CD4-positive, alpha-beta memory T cell (primary cell): ENCODE results near the gene TRIM36. TPM values are rescaled to one million over a fixed set of nuclear protein-coding genes. Genes with fewer than 3 reads are reported as not detected.

Source experiments
- CTCF ChIA-PET: fragments of 350-600 bp; sonication (Branson Sonifier 250); formaldehyde crosslinking; loops from one replicate; lab custom pipeline; 2021; ENCODE audit warnings: inconsistent platforms; ENCODE audit not compliant: partially characterized antibody; lab: Charles Lee
- POLR2A ChIA-PET: fragments of 350-600 bp; sonication (Branson Sonifier 250); formaldehyde crosslinking; loops from one replicate; lab custom pipeline; 2021; ENCODE audit not compliant: partially characterized antibody; lab: Charles Lee
- DNase-seq, 5 donors: peaks; one replicate each; pipeline versions ENCODE4 v3.0.0 to v3.0.0-alpha.2; 2020 to 2022; ENCODE audit warnings: mixed read lengths in 1 of 5
- H3K27ac ChIP-seq: one replicate; pipeline ENCODE4 v1.7.0; 2013; ENCODE audit warnings: low read depth, low read length
- H3K27me3 ChIP-seq: 2 replicates; pipeline ENCODE4 v1.7.0; 2013; ENCODE audit warnings: mild to moderate bottlenecking, low read length, moderate library complexity; ENCODE audit not compliant: insufficient read depth
- H3K36me3 ChIP-seq: 2 replicates; pipeline ENCODE4 v1.7.0; 2013; ENCODE audit warnings: mild to moderate bottlenecking, low read length, moderate library complexity; ENCODE audit not compliant: insufficient read depth
- H3K4me1 ChIP-seq: 2 replicates; pipeline ENCODE4 v1.7.0; 2013; ENCODE audit warnings: mild to moderate bottlenecking, low read length, moderate library complexity; ENCODE audit not compliant: insufficient read depth
- H3K4me3 ChIP-seq, 2 donors: one replicate each; pipeline ENCODE4 v1.7.0; 2013; ENCODE audit warnings: low read length in 2 of 2, mild to moderate bottlenecking in 1 of 2
- H3K9me3 ChIP-seq, 2 donors: one replicate each; pipeline ENCODE4 v1.7.0; 2013; ENCODE audit warnings: low read length in 2 of 2, control low read depth in 1 of 2; ENCODE audit not compliant: control insufficient read depth in 1 of 2
- H3K27ac Mint-ChIP-seq, 7 donors: one replicate each; pipeline ENCODE4 v1.8.0; 2020 to 2021; ENCODE audit warnings: mixed read lengths in 7 of 7, mild to moderate bottlenecking in 6 of 7, inconsistent platforms in 3 of 7, moderate library complexity in 3 of 7
- H3K27me3 Mint-ChIP-seq, 2 donors: one replicate each; pipeline ENCODE4 v1.8.0; 2020 to 2021; ENCODE audit warnings: mixed read lengths in 2 of 2
- H3K36me3 Mint-ChIP-seq, 2 donors: one replicate each; pipeline ENCODE4 v1.8.0; 2020 to 2021; ENCODE audit warnings: mixed read lengths in 2 of 2, inconsistent platforms in 1 of 2, mild to moderate bottlenecking in 1 of 2
- H3K4me1 Mint-ChIP-seq, 4 donors: one replicate each; pipeline ENCODE4 v1.8.0; 2020 to 2021; ENCODE audit warnings: mixed read lengths in 4 of 4, mild to moderate bottlenecking in 1 of 4
- H3K4me3 Mint-ChIP-seq, 8 donors: one replicate each; pipeline ENCODE4 v1.8.0; 2020 to 2021; ENCODE audit warnings: mixed read lengths in 8 of 8, mild to moderate bottlenecking in 7 of 8, moderate library complexity in 6 of 8, inconsistent platforms in 3 of 8
- H3K9me3 Mint-ChIP-seq, 8 donors: one replicate each; pipeline ENCODE4 v1.8.0; 2020 to 2021; ENCODE audit warnings: mixed read lengths in 8 of 8, mild to moderate bottlenecking in 5 of 8, inconsistent platforms in 3 of 8, moderate library complexity in 1 of 8
- intact Hi-C: fragments of 100-400 bp; cut with micrococcal nuclease; formaldehyde crosslinking; loops from one replicate; pipeline ENCODE4 v1.15.1; 2023
- polyA plus RNA-seq, 2 donors: library from polyadenylated mRNA; unstranded; fragments of 300-500 nt; fragmentation: Illumina TruSeq; gene quantifications; one replicate each; pipeline ENCODE4 v1.2.3, GENCODE V29; 2021
- total RNA-seq, 2 experiments: library from RNA; stranded (reverse); gene quantifications; one replicate each; pipeline ENCODE4 v1.2.3, GENCODE V29; 2021

TRIM36 gene
- total and polyA plus RNA-seq, 4 experiments from 2014 or later = not detected

- ChIA-PET POLR2A (interaction anchor here (1.2 kb wide), 1 partner anchor 13 kb away, joined by 3 read pairs; no protein-coding TSS in a partner anchor), CTCF (no interaction called here)
- DNase-seq = no peak
- H3K27me3 Mint-ChIP-seq = peaks cover 41 to 43% of the 10 kb centered on the region in 2 donors
- H3K36me3 ChIP-seq = no peaks in the 10 kb centered on the region
- no peak overlapping the region for H3K27ac Mint-ChIP-seq
- H3K4me3 ChIP-seq = no peak overlapping the region
- peaks cover 30% of the 10 kb centered on the region for H3K27me3 ChIP-seq
- H3K4me1 ChIP-seq = peaks cover 21% of the 10 kb centered on the region
- H3K27ac ChIP-seq = no peak overlapping the region
- no peaks in the 10 kb centered on the region for H3K9me3 ChIP-seq
- no peak overlapping the region for H3K4me3 Mint-ChIP-seq
- intact Hi-C loops = no loop called here
- peaks cover 2 to 13% (median 11%) of the 10 kb centered on the region in 4 donors for H3K4me1 Mint-ChIP-seq
- H3K9me3 Mint-ChIP-seq = peaks cover 0 to 20% (median 11%) of the 10 kb centered on the region in 8 donors
- no peaks in the 10 kb centered on the region for H3K36me3 Mint-ChIP-seq
Measured at GRCh38 chr5:115166744-115167393, 2.8 kb downstream of the TRIM36 start.

GRCh38 chr5:115165790-115166189 is 3.9 kb downstream of the TRIM36 start:
- no peaks in the 10 kb centered on the region for H3K36me3 Mint-ChIP-seq
- no peak overlapping the region for H3K4me3 Mint-ChIP-seq
- no peak overlapping the region for H3K4me3 ChIP-seq
- peaks cover 2 to 9% (median 8%) of the 10 kb centered on the region in 4 donors for H3K4me1 Mint-ChIP-seq
- intact Hi-C loops = no loop called here
- no peaks in the 10 kb centered on the region for H3K9me3 ChIP-seq
- no peak for DNase-seq
- ChIA-PET CTCF (no interaction called here), POLR2A (no interaction called here)
- H3K36me3 ChIP-seq = no peaks in the 10 kb centered on the region
- H3K27ac ChIP-seq = no peak overlapping the region
- peaks cover 38 to 43% of the 10 kb centered on the region in 2 donors for H3K27me3 Mint-ChIP-seq
- no peak overlapping the region for H3K27ac Mint-ChIP-seq
- H3K27me3 ChIP-seq = peaks cover 21% of the 10 kb centered on the region
- H3K9me3 Mint-ChIP-seq = peaks cover 0 to 20% (median 11%) of the 10 kb centered on the region in 8 donors
- peaks cover 18% of the 10 kb centered on the region for H3K4me1 ChIP-seq

GRCh38 chr5:115160975-115161475 is 8.7 kb downstream of the TRIM36 start:
- H3K4me1 ChIP-seq = no peaks in the 10 kb centered on the region

GRCh38 chr5:115151208-115151805 is 18.4 kb downstream of the TRIM36 start:
- intact Hi-C loops = no loop called here
- Mint-ChIP-seq H3K4me1 (no peaks in the 10 kb centered on the region), H3K9me3 (peaks cover 3 to 31% (median 21%) of the 10 kb centered on the region in 8 donors)

More at GRCh38 chr5:115160975-115161475, 8.7 kb downstream of the TRIM36 start:
- peaks cover 30 to 34% of the 10 kb centered on the region in 2 donors for H3K27me3 Mint-ChIP-seq
- no peaks in the 10 kb centered on the region for H3K36me3 ChIP-seq
- no peaks in the 10 kb centered on the region for H3K9me3 ChIP-seq
- no peaks in the 10 kb centered on the region for H3K36me3 Mint-ChIP-seq
- DNase-seq = no peak
- H3K27me3 ChIP-seq = no peaks in the 10 kb centered on the region
- H3K4me3 Mint-ChIP-seq = no peak overlapping the region
- intact Hi-C loops = no loop called here
- ChIA-PET CTCF (no interaction called here), POLR2A (no interaction called here)
- no peak overlapping the region for H3K27ac Mint-ChIP-seq
- no peaks in the 10 kb centered on the region for H3K4me1 Mint-ChIP-seq
- no peak overlapping the region for H3K27ac ChIP-seq
- no peak overlapping the region for H3K4me3 ChIP-seq
- peaks cover 0 to 9% (median 1%) of the 10 kb centered on the region in 8 donors for H3K9me3 Mint-ChIP-seq

GRCh38 chr5:115150512-115150911 is 19.2 kb downstream of the TRIM36 start:
- no peaks in the 10 kb centered on the region for H3K9me3 ChIP-seq
- Mint-ChIP-seq H3K4me1 (no peaks in the 10 kb centered on the region), H3K4me3 (no peak overlapping the region), H3K27me3 (peaks cover 17 to 30% of the 10 kb centered on the region in 2 donors), H3K27ac (no peak overlapping the region), H3K36me3 (peaks cover 0 to 10% of the 10 kb centered on the region in 2 donors), H3K9me3 (peaks cover 0 to 28% (median 20%) of the 10 kb centered on the region in 8 donors)
- no peak for DNase-seq
- H3K36me3 ChIP-seq = no peaks in the 10 kb centered on the region
- H3K27ac ChIP-seq = no peak overlapping the region
- no peaks in the 10 kb centered on the region for H3K4me1 ChIP-seq
- intact Hi-C loops = no loop called here
- H3K27me3 ChIP-seq = no peaks in the 10 kb centered on the region
- ChIA-PET CTCF (no interaction called here), POLR2A (no interaction called here)
- no peak overlapping the region for H3K4me3 ChIP-seq

More at GRCh38 chr5:115151208-115151805, 18.4 kb downstream of the TRIM36 start:
- Mint-ChIP-seq H3K36me3 (peaks cover 0 to 10% of the 10 kb centered on the region in 2 donors), H3K4me3 (no peak overlapping the region), H3K27ac (no peak overlapping the region), H3K27me3 (peaks cover 19 to 38% of the 10 kb centered on the region in 2 donors)
- no peaks in the 10 kb centered on the region for H3K27me3 ChIP-seq
- CTCF ChIA-PET = no interaction called here
- POLR2A ChIA-PET = no interaction called here
- no peaks in the 10 kb centered on the region for H3K9me3 ChIP-seq
- no peak overlapping the region for H3K27ac ChIP-seq
- H3K4me1 ChIP-seq = no peaks in the 10 kb centered on the region
- no peak overlapping the region for H3K4me3 ChIP-seq
- DNase-seq = no peak
- H3K36me3 ChIP-seq = no peaks in the 10 kb centered on the region

GRCh38 chr5:115147052-115147451 is 22.7 kb downstream of the TRIM36 start:
- Mint-ChIP-seq H3K36me3 (peaks cover 0 to 6% of the 10 kb centered on the region in 2 donors), H3K4me1 (no peaks in the 10 kb centered on the region), H3K27me3 (peaks cover 12 to 14% of the 10 kb centered on the region in 2 donors), H3K9me3 (peaks cover 0 to 15% (median 9%) of the 10 kb centered on the region in 8 donors), H3K4me3 (no peak overlapping the region), H3K27ac (no peak overlapping the region)
- ChIA-PET CTCF (no interaction called here), POLR2A (no interaction called here)
- H3K27me3 ChIP-seq = no peaks in the 10 kb centered on the region
- no peak overlapping the region for H3K27ac ChIP-seq
- no peak overlapping the region for H3K4me3 ChIP-seq
- H3K36me3 ChIP-seq = no peaks in the 10 kb centered on the region
- DNase-seq = no peak
- no peaks in the 10 kb centered on the region for H3K4me1 ChIP-seq
- intact Hi-C loops = no loop called here
- H3K9me3 ChIP-seq = no peaks in the 10 kb centered on the region

- Mint-ChIP-seq H3K27me3 (peaks cover 18% of the 10 kb centered on the region in 2 donors), H3K27ac (no peak overlapping the region), H3K4me1 (peaks cover 0 to 2% (median under 1%) of the 10 kb centered on the region in 4 donors), H3K9me3 (peaks cover 0 to 3% (median 0%) of the 10 kb centered on the region in 8 donors), H3K4me3 (no peak overlapping the region), H3K36me3 (no peaks in the 10 kb centered on the region)
- Histone ChIP-seq H3K36me3 (no peaks in the 10 kb centered on the region), H3K27me3 (no peaks in the 10 kb centered on the region), H3K9me3 (no peaks in the 10 kb centered on the region), H3K27ac (no peak overlapping the region), H3K4me1 (no peaks in the 10 kb centered on the region), H3K4me3 (no peak overlapping the region)
- no peak for DNase-seq
- CTCF ChIA-PET = no interaction called here
- intact Hi-C loops = no loop called here
- POLR2A ChIA-PET = no interaction called here
Measured at GRCh38 chr5:115136294-115136693, 33.4 kb downstream of the TRIM36 start.
